ENCODE data around the gene PLEKHO2. TPM values are rescaled to one million over a fixed set of nuclear protein-coding genes. Genes with fewer than 3 reads are reported as not detected.

PLEKHO2 gene
- total and polyA plus RNA-seq, 2 of the 13 experiments (the other 11 are each of a cell fraction or from before 2014, with no cell fraction given): 3.8 to 4.8 TPM

DNA sequence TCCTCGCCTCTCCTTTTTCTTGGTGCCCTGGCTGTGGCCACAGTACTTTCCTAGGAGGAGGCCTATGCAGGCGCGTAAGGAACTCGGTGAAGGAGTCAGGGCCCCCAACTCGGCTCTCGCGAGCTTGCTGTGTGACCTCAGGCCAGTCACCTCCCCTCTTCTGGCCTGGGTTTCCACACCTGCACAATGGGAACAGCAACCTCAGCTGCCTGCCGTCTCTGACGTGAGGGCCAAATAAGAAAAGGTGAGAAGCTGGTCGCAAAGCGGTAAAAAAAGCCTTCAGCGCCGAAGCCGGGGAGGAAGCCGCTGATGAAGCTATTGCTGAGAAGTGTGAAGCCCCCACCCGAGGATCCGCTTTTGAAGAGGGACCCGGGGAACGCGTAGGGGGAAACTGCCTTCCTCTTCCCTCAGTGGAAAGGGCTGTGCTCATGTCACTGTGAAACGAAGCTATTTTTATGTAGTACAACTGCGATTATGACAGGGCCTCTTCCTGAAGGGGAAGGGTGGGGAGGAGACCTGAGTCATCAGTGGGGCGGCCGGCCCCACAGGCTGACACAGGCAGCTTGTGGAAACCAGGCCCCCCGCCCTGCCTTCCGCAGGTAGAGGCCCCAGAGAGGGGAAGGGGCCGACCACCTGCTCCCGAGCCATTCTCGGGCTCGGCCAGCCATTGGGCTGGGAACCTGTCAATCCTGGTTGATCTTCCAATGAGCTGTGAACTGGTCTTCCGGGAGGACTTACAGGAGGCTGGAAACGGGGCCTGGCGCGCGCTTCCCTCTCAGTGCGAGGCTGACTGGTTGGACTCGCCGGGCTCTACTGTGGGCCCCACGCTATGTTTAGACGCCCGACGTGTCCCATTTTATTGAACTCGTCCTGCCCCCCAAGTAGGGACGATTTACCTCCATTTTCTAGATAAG, 52.0 kb downstream of the PLEKHO2 start (continued):
- TF ChIP-seq, protein P1, sequence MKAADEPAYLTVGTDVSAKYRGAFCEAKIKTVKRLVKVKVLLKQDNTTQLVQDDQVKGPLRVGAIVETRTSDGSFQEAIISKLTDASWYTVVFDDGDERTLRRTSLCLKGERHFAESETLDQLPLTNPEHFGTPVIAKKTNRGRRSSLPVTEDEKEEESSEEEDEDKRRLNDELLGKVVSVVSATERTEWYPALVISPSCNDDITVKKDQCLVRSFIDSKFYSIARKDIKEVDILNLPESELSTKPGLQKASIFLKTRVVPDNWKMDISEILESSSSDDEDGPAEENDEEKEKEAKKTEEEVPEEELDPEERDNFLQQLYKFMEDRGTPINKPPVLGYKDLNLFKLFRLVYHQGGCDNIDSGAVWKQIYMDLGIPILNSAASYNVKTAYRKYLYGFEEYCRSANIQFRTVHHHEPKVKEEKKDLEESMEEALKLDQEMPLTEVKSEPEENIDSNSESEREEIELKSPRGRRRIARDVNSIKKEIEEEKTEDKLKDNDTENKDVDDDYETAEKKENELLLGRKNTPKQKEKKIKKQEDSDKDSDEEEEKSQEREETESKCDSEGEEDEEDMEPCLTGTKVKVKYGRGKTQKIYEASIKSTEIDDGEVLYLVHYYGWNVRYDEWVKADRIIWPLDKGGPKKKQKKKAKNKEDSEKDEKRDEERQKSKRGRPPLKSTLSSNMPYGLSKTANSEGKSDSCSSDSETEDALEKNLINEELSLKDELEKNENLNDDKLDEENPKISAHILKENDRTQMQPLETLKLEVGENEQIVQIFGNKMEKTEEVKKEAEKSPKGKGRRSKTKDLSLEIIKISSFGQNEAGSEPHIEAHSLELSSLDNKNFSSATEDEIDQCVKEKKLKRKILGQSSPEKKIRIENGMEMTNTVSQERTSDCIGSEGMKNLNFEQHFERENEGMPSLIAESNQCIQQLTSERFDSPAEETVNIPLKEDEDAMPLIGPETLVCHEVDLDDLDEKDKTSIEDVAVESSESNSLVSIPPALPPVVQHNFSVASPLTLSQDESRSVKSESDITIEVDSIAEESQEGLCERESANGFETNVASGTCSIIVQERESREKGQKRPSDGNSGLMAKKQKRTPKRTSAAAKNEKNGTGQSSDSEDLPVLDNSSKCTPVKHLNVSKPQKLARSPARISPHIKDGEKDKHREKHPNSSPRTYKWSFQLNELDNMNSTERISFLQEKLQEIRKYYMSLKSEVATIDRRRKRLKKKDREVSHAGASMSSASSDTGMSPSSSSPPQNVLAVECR (CRISPR knock-in tag; IDR thresholded peaks at IDR 0.05; ENCODE audit: borderline replicate concordance): peak; percentile 48; the same call in 1 of the 2 replicates
- TF ChIP-seq GABPA (IDR thresholded peaks at IDR 0.05; ENCODE audit: low read depth, low read length): no peak
- TF ChIP-seq GABPA (CRISPR knock-in tag; IDR thresholded peaks at IDR 0.05; ENCODE audit: low read depth): peak; percentile 56; the same call in 1 of the 2 replicates
- no peak for TF ChIP-seq SSRP1 (CRISPR knock-in tag; IDR thresholded peaks at IDR 0.05)
- TF ChIP-seq CBX5 (CRISPR knock-in tag; IDR thresholded peaks at IDR 0.05; ENCODE audit: borderline replicate concordance): no peak
- TF ChIP-seq, protein P2, sequence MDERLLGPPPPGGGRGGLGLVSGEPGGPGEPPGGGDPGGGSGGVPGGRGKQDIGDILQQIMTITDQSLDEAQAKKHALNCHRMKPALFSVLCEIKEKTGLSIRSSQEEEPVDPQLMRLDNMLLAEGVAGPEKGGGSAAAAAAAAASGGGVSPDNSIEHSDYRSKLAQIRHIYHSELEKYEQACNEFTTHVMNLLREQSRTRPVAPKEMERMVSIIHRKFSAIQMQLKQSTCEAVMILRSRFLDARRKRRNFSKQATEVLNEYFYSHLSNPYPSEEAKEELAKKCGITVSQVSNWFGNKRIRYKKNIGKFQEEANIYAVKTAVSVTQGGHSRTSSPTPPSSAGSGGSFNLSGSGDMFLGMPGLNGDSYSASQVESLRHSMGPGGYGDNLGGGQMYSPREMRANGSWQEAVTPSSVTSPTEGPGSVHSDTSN (CRISPR knock-in tag; IDR thresholded peaks at IDR 0.05): peak; percentile 94
- no peak for TF ChIP-seq ZNF256 (CRISPR knock-in tag; conservative IDR thresholded peaks at IDR 0.05)
- no peak for TF ChIP-seq ZNF446 (CRISPR knock-in tag; IDR thresholded peaks at IDR 0.05)
- TF ChIP-seq, protein P3, sequence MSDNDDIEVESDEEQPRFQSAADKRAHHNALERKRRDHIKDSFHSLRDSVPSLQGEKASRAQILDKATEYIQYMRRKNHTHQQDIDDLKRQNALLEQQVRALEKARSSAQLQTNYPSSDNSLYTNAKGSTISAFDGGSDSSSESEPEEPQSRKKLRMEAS (IDR thresholded peaks at IDR 0.05): peak; percentile 66
- TF ChIP-seq SMC3 (IDR thresholded peaks at IDR 0.05; ENCODE audit: low read length): no peak
- no peak for TF ChIP-seq ARNTL (CRISPR knock-in tag; IDR thresholded peaks at IDR 0.05)
- TF ChIP-seq SAP130 (CRISPR knock-in tag; IDR thresholded peaks at IDR 0.05; ENCODE audit: low read depth): peak; percentile 30; the same call in 1 of the 2 replicates
- no peak for TF ChIP-seq ZNF260 (CRISPR knock-in tag; IDR thresholded peaks at IDR 0.05; ENCODE audit: borderline replicate concordance, low read depth)
- TF ChIP-seq, protein P4, sequence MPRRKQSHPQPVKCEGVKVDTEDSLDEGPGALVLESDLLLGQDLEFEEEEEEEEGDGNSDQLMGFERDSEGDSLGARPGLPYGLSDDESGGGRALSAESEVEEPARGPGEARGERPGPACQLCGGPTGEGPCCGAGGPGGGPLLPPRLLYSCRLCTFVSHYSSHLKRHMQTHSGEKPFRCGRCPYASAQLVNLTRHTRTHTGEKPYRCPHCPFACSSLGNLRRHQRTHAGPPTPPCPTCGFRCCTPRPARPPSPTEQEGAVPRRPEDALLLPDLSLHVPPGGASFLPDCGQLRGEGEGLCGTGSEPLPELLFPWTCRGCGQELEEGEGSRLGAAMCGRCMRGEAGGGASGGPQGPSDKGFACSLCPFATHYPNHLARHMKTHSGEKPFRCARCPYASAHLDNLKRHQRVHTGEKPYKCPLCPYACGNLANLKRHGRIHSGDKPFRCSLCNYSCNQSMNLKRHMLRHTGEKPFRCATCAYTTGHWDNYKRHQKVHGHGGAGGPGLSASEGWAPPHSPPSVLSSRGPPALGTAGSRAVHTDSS (CRISPR knock-in tag; conservative IDR thresholded peaks at IDR 0.05): no peak
- TF ChIP-seq POGZ (CRISPR knock-in tag; IDR thresholded peaks at IDR 0.05): 0 out of 2 replicates have a peak, but pooled peaks have one; percentile 24
- peak; percentile 94 for TF ChIP-seq NFYC (CRISPR knock-in tag; IDR thresholded peaks at IDR 0.05)
- TF ChIP-seq CC2D1A (CRISPR knock-in tag; IDR thresholded peaks at IDR 0.05): no peak
- peak; percentile 52 for TF ChIP-seq ZFY (CRISPR knock-in tag; IDR thresholded peaks at IDR 0.05)
- TF ChIP-seq, protein P5, sequence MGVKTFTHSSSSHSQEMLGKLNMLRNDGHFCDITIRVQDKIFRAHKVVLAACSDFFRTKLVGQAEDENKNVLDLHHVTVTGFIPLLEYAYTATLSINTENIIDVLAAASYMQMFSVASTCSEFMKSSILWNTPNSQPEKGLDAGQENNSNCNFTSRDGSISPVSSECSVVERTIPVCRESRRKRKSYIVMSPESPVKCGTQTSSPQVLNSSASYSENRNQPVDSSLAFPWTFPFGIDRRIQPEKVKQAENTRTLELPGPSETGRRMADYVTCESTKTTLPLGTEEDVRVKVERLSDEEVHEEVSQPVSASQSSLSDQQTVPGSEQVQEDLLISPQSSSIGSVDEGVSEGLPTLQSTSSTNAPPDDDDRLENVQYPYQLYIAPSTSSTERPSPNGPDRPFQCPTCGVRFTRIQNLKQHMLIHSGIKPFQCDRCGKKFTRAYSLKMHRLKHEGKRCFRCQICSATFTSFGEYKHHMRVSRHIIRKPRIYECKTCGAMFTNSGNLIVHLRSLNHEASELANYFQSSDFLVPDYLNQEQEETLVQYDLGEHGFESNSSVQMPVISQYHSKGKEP (CRISPR knock-in tag; IDR thresholded peaks at IDR 0.05): no peak
- TF ChIP-seq PITX1 (CRISPR knock-in tag; IDR thresholded peaks at IDR 0.05): 0 out of 2 replicates have a peak, but pooled peaks have one; percentile 32
- TF ChIP-seq ZBTB7B (CRISPR knock-in tag; IDR thresholded peaks at IDR 0.05): peak; percentile 51; the same call in 1 of the 2 replicates
- no peak for TF ChIP-seq ESRRA (CRISPR knock-in tag; IDR thresholded peaks at IDR 0.05; ENCODE audit: low read depth)
